Stimulated activated CD8-positive, alpha-beta memory T cell treated with anti-CD3 and anti-CD28 coated beads, Interleukin-2, amount 100 ng/mL, for 1 hour (primary cell): Measurements from ENCODE around the gene NEU4.
"Not testable (repeated sequence)": the region's sequence is repeated elsewhere in the genome, so short reads cannot be mapped to it uniquely, and the experiment has no call there.

Experiments
- DNase-seq, 2 donors: peaks; one replicate each; pipeline ENCODE4 v3.0.0-alpha.2; 2020; ENCODE audit warnings: low read depth in 2 of 2

The NEU4 gene

GRCh38 chr2:241799522-241800197, 9.3 kb upstream of the NEU4 start:
- DNase-seq, result no peak

GRCh38 chr2:241800198-241800903, 8.6 kb upstream of the NEU4 start:
- not testable (repeated sequence) for DNase-seq

- DNase-seq, result no peak
Observed at GRCh38 chr2:241801611-241802420, 7.2 kb upstream of the NEU4 start.

- DNase-seq, result no peak
Observed at GRCh38 chr2:241802421-241803318, 6.3 kb upstream of the NEU4 start.

- no peak for DNase-seq
Observed at GRCh38 chr2:241803387-241804325, 5.3 kb upstream of the NEU4 start.

GRCh38 chr2:241804326-241805229, 4.4 kb upstream of the NEU4 start:
- no peak for DNase-seq

GRCh38 chr2:241806217-241806616, 2.8 kb upstream of the NEU4 start:
- not testable (repeated sequence) for DNase-seq

GRCh38 chr2:241808051-241808720, 807 bp upstream of the NEU4 start:
- no peak for DNase-seq

GRCh38 chr2:241809383-241810306, 652 bp downstream of the NEU4 start:
- DNase-seq, result no peak

- no peak for DNase-seq
Observed at GRCh38 chr2:241810307-241811200, 1.6 kb downstream of the NEU4 start.

GRCh38 chr2:241811201-241811951, 2.4 kb downstream of the NEU4 start:
- DNase-seq, result no peak

GRCh38 chr2:241811952-241812729, 3.1 kb downstream of the NEU4 start:
- no peak for DNase-seq

GRCh38 chr2:241812730-241813643, 4.0 kb downstream of the NEU4 start:
- no peak for DNase-seq
